ENCODE data around the gene AQP6. TPM values are rescaled to one million over a fixed set of nuclear protein-coding genes. Genes with fewer than 3 reads are reported as not detected.

AQP6 gene
- total RNA-seq, 1 experiment from 2014 or later: 0.09 TPM

DNA sequence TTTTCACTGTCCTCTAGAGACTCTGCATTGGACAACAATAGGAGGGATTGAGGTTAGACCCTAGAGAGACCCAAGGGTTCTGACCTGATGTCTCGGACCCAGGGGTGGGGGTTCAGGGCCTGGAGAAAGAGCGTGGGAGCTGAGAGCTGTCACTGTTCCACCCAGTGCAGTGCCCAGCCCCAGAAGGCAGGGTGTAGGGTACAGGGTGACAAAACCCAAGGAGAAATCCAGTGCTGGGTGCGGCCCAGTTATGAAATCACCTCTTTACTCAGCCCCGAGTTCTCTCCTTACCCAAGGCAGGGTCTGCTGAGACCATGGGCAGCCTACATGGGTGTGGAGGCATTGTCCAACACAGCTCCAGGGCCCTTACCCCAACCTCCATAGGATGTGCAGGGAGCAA lies 19.6 kb upstream of the AQP6 start:
- Mint-ChIP-seq H3K9me3 (no peaks in the 10 kb centered on the region), H3K27ac (no peak overlapping the region), H3K4me3 (no peak overlapping the region), H3K4me1 (peaks cover 10 to 12% of the 10 kb centered on the region in 2 experiments; a peak in 3 of 4 replicates), H3K27me3 (ENCODE audit: low read depth) (peaks cover 19% of the 10 kb centered on the region), H3K36me3 (ENCODE audit: insufficient read depth in 1 of 3, low read depth in 3 of 3) (no peaks in the 10 kb centered on the region; a peak in 1 of 7 replicates)
- Histone ChIP-seq H2AK5ac (ENCODE audit: insufficient read length, low read length) (no peak overlapping the region), H3K4me2 (ENCODE audit: insufficient read depth, insufficient read length, low read length) (no peak overlapping the region), H3K23me2 (ENCODE audit: insufficient read length, low read depth, low read length, poor library complexity, severe bottlenecking) (no peaks in the 10 kb centered on the region), H3K18ac (ENCODE audit: insufficient read length, low read depth, low read length) (no peak overlapping the region), H2BK120ac (ENCODE audit: low read depth, low read length, poor library complexity, severe bottlenecking) (no peak overlapping the region), H4K20me1 (ENCODE audit: control insufficient read depth, insufficient read depth, insufficient read length) (no peaks in the 10 kb centered on the region), H3K14ac (ENCODE audit: insufficient read depth, low read length) (no peak overlapping the region), H3K79me1 (ENCODE audit: insufficient read depth, low read depth, low read length, poor library complexity, severe bottlenecking) (no peaks in the 10 kb centered on the region), H3K27me3 (ENCODE audit: insufficient read depth, low read length) (no peaks in the 10 kb centered on the region; the same call in 1 of the 2 replicates), H2BK12ac (ENCODE audit: insufficient read length, low read depth, low read length) (no peak overlapping the region), H4K8ac (replicated peaks; ENCODE audit: insufficient read length, low read depth, low read length) (no peak overlapping the region), H3K9ac (ENCODE audit: extremely low read depth, insufficient read length, low read length) (no peak overlapping the region), H3K23ac (ENCODE audit: insufficient read length, low read depth, low read length) (no peak overlapping the region), H3K9me3 (ENCODE audit: control insufficient read depth, low read depth, low read length) (no peaks in the 10 kb centered on the region), H2AFZ (ENCODE audit: low read length) (no peak overlapping the region), H3K56ac (ENCODE audit: insufficient read length, low read depth, low read length) (no peak overlapping the region), H2BK5ac (ENCODE audit: insufficient read length, low read length) (no peak overlapping the region), H2BK15ac (ENCODE audit: low read depth, low read length) (no peak overlapping the region), H3K4ac (ENCODE audit: low read depth, low read length) (no peak overlapping the region), H3K79me2 (ENCODE audit: insufficient read depth, low read length) (no peaks in the 10 kb centered on the region), H4K91ac (ENCODE audit: insufficient read length, low read depth, low read length) (no peak overlapping the region), H2BK20ac (ENCODE audit: low read depth, low read length, poor library complexity, severe bottlenecking) (no peak overlapping the region), H3K4me1 (ENCODE audit: insufficient read depth, low read length) (peaks cover 3% of the 10 kb centered on the region; the same call in 1 of the 2 replicates), H4K5ac (ENCODE audit: insufficient read length, low read depth, low read length) (no peak overlapping the region), H3T11ph (ENCODE audit: low read length) (no peak overlapping the region), H3K27ac (ENCODE audit: insufficient read length, low read depth, low read length) (no peak overlapping the region)
- DNase-seq: no peak
- TF ChIP-seq, protein P1, sequence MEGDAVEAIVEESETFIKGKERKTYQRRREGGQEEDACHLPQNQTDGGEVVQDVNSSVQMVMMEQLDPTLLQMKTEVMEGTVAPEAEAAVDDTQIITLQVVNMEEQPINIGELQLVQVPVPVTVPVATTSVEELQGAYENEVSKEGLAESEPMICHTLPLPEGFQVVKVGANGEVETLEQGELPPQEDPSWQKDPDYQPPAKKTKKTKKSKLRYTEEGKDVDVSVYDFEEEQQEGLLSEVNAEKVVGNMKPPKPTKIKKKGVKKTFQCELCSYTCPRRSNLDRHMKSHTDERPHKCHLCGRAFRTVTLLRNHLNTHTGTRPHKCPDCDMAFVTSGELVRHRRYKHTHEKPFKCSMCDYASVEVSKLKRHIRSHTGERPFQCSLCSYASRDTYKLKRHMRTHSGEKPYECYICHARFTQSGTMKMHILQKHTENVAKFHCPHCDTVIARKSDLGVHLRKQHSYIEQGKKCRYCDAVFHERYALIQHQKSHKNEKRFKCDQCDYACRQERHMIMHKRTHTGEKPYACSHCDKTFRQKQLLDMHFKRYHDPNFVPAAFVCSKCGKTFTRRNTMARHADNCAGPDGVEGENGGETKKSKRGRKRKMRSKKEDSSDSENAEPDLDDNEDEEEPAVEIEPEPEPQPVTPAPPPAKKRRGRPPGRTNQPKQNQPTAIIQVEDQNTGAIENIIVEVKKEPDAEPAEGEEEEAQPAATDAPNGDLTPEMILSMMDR (conservative IDR thresholded peaks at IDR 0.05): no peak
- WGBS (ENCODE audit: extremely low coverage, insufficient read length, low lambda C conversion rate): no CpG with 5 or more reads among the region's 4 CpGs

Measured in H9 (cell line).